ENCODE data around the gene HMGA1. TPM values are rescaled to one million over a fixed set of nuclear protein-coding genes. Genes with fewer than 3 reads are reported as not detected.

Gene HMGA1
- total and polyA plus RNA-seq, 2 of the 13 experiments (the other 11 are each of a cell fraction or from before 2014, with no cell fraction given) = 117 to 145 TPM

- TF ChIP-seq ZNF124 (CRISPR knock-in tag; IDR thresholded peaks at IDR 0.05) (peak; percentile 70; the same call in 1 of the 2 replicates), NBN (conservative IDR thresholded peaks at IDR 0.05) (no peak), AFF4 (CRISPR knock-in tag; IDR thresholded peaks at IDR 0.05) (no peak), ZNF570 (CRISPR knock-in tag; IDR thresholded peaks at IDR 0.05; ENCODE audit: borderline replicate concordance) (no peak), TBP (CRISPR knock-in tag; IDR thresholded peaks at IDR 0.05) (no peak), BHLHE40 (IDR thresholded peaks at IDR 0.05; ENCODE audit: low read length) (peak; percentile 46; the same call in 1 of the 2 replicates), BCL6 (CRISPR knock-in tag; IDR thresholded peaks at IDR 0.05) (peak; percentile 42; the same call in 1 of the 2 replicates), ARNTL (CRISPR knock-in tag; IDR thresholded peaks at IDR 0.05) (0 out of 2 replicates have a peak, but pooled peaks have one; percentile 48), HNRNPLL (IDR thresholded peaks at IDR 0.05; ENCODE audit: low read depth, low read length, poor library complexity, severe bottlenecking) (peak; percentile 56), AKNA (CRISPR knock-in tag; IDR thresholded peaks at IDR 0.05; ENCODE audit: borderline replicate concordance) (no peak), PRPF4 (IDR thresholded peaks at IDR 0.05; ENCODE audit: low read depth, low read length, poor library complexity, severe bottlenecking) (no peak), SATB2 (CRISPR knock-in tag; IDR thresholded peaks at IDR 0.05) (no peak), FOXK1 (CRISPR knock-in tag; IDR thresholded peaks at IDR 0.05; ENCODE audit: borderline replicate concordance, low read depth) (0 out of 2 replicates have a peak, but pooled peaks have one; percentile 12)
- TF ChIP-seq, protein P1, sequence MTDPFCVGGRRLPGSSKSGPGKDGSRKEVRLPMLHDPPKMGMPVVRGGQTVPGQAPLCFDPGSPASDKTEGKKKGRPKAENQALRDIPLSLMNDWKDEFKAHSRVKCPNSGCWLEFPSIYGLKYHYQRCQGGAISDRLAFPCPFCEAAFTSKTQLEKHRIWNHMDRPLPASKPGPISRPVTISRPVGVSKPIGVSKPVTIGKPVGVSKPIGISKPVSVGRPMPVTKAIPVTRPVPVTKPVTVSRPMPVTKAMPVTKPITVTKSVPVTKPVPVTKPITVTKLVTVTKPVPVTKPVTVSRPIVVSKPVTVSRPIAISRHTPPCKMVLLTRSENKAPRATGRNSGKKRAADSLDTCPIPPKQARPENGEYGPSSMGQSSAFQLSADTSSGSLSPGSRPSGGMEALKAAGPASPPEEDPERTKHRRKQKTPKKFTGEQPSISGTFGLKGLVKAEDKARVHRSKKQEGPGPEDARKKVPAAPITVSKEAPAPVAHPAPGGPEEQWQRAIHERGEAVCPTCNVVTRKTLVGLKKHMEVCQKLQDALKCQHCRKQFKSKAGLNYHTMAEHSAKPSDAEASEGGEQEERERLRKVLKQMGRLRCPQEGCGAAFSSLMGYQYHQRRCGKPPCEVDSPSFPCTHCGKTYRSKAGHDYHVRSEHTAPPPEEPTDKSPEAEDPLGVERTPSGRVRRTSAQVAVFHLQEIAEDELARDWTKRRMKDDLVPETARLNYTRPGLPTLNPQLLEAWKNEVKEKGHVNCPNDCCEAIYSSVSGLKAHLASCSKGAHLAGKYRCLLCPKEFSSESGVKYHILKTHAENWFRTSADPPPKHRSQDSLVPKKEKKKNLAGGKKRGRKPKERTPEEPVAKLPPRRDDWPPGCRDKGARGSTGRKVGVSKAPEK (CRISPR knock-in tag; IDR thresholded peaks at IDR 0.05; ENCODE audit: borderline replicate concordance) = peak; percentile 92; the same call in 1 of the 2 replicates
- TF ChIP-seq, protein P2, sequence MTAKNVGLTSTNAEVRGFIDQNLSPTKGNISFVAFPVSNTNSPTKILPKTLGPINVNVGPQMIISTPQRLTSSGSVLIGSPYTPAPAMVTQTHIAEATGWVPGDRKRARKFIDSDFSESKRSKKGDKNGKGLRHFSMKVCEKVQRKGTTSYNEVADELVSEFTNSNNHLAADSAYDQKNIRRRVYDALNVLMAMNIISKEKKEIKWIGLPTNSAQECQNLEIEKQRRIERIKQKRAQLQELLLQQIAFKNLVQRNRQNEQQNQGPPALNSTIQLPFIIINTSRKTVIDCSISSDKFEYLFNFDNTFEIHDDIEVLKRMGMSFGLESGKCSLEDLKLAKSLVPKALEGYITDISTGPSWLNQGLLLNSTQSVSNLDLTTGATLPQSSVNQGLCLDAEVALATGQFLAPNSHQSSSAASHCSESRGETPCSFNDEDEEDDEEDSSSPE (CRISPR knock-in tag; IDR thresholded peaks at IDR 0.05) = no peak; the same call in 1 of the 2 replicates
Measured at GRCh38 chr6:34196116-34196832, 40.4 kb upstream of the HMGA1 start (continued).

All from HepG2 (cell line).